HepG2 (cell line): ENCODE data around the gene TREM1. TPM values are rescaled to one million over a fixed set of nuclear protein-coding genes. Genes with fewer than 3 reads are reported as not detected.

Experiments used
- HNRNPH1 ChIP-seq: fragments of 200-400 bp; formaldehyde crosslinking; optimal IDR thresholded peaks from 2 replicates; pipeline ENCODE3; 2017; ENCODE audit warnings: mild to moderate bottlenecking, low read depth, low read length
- TEAD3 ChIP-seq: optimal IDR thresholded peaks from 2 replicates; pipeline ENCODE3; 2016; ENCODE audit warnings: borderline replicate concordance
- TMF1 ChIP-seq: sonication (generic); formaldehyde crosslinking; IDR thresholded peaks from 2 replicates; pipeline ENCODE4 v1.8.1; 2022; ENCODE audit warnings: low read depth, missing genetic modification reagents
- TOPORS ChIP-seq: sonication (generic); formaldehyde crosslinking; IDR thresholded peaks from 2 replicates; pipeline ENCODE4 v1.8.0; 2023; ENCODE audit warnings: mild to moderate bottlenecking, missing genetic modification reagents
- YY1 ChIP-seq: IDR thresholded peaks from 2 replicates; pipeline ENCODE4 v1.6.1; 2011; ENCODE audit warnings: low read length, low read depth, moderate library complexity, mild to moderate bottlenecking; ENCODE audit not compliant: insufficient read depth, insufficient replicate concordance
- ZBTB42 ChIP-seq: sonication (generic); formaldehyde crosslinking; IDR thresholded peaks from 2 replicates; pipeline ENCODE4 v1.5.0; 2020; ENCODE audit warnings: mild to moderate bottlenecking, missing genetic modification reagents
- ZNF30 ChIP-seq: sonication (generic); formaldehyde crosslinking; IDR thresholded peaks from 2 replicates; pipeline ENCODE4 v1.5.0; 2020; ENCODE audit warnings: mild to moderate bottlenecking, missing genetic modification reagents
- ZSCAN25 ChIP-seq: sonication (generic); formaldehyde crosslinking; IDR thresholded peaks from 2 replicates; pipeline ENCODE4 v1.8.0; 2022; ENCODE audit warnings: mild to moderate bottlenecking, missing genetic modification reagents
- polyA plus RNA-seq, 8 experiments: library from polyadenylated mRNA; depleted of rRNA in 3 of 8; stranded (reverse) in 7 of 8; unstranded in 1 of 8; fragments of >200 nt; fragmentation: Illumina TruSeq in 4 of 8; extraction: Trizol in 4 of 8; gene quantifications; 2 replicates each; pipeline versions ENCODE4 v1.2.1 to v1.2.3, GENCODE V29; 2011 to 2016; ENCODE audit warnings: low read depth in 4 of 8, missing spikeins in 1 of 8, mixed read lengths in 1 of 8; ENCODE audit not compliant: insufficient read depth in 1 of 8
- total RNA-seq, 5 experiments: library from RNA; depleted of rRNA; stranded (reverse); fragments of >200 nt; fragmentation: Illumina TruSeq; extraction: Trizol; gene quantifications; 2 replicates each; pipeline ENCODE4 v1.2.3, GENCODE V29; 2016; ENCODE audit warnings: low read depth in 1 of 5
- TF ChIP-seq, protein P1 (sequence below): sonication (generic); formaldehyde crosslinking; IDR thresholded peaks from 2 replicates; pipeline ENCODE4 v1.5.1; 2020; ENCODE audit warnings: missing genetic modification reagents, mild to moderate bottlenecking, borderline replicate concordance
- TF ChIP-seq, protein P2 (sequence below): sonication (generic); formaldehyde crosslinking; IDR thresholded peaks from 2 replicates; pipeline ENCODE4 v1.4.0; 2020; ENCODE audit warnings: missing genetic modification reagents, borderline replicate concordance
- TF ChIP-seq, protein P3 (sequence below): sonication (generic); formaldehyde crosslinking; IDR thresholded peaks from 2 replicates; pipeline ENCODE4 v1.4.0; 2020; ENCODE audit warnings: mild to moderate bottlenecking, missing genetic modification reagents

TREM1 gene
- total and polyA plus RNA-seq, 2 of the 13 experiments (the other 11 are each of a cell fraction or from before 2014, with no cell fraction given) = 0.49 TPM; not detected in 1

DNA sequence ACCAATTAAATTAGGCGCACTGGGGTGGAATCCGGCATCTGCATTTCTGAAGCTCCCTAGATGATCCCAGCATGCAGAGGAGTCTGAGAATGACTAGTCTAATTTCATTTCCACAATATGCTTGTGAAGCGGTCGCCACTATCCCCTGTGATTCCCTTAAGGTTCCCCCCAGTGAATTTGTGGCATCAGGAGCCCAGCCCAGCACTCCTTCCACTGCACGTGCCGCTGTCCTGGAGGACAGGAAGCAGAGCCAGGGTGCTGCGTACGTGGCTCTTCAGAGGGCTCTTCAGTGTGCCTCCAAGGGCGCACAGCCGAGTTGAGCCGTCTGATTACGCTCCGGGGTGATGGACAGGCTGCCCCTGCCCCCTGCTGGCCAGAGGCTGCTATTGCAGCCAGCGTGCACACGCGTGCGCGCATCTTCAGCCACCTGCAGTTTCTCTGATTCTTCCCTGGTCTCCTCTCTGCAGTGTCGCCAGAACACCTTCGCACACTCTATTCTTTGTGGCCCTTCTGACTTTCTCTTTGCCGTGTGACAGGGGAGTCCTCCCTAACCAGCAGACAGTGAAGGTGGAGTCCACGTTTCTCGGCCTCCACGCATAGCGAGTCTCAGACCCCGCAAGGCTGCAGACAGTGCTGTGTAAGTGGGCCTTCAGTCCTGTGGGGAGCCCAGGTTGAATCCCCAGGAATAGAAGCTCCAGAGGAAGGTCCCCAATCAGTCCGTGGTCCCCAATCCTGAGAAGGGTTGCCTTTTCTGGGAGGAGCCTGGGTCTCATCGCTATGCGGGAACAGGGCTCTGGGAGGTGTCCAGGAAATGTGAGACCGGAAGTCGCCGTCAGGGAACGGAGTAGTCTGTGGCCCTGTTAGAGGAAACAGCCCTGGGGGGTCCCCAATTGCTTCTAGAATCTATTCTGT is 32.4 kb upstream of the TREM1 start (continued):
- TF ChIP-seq, protein P1, sequence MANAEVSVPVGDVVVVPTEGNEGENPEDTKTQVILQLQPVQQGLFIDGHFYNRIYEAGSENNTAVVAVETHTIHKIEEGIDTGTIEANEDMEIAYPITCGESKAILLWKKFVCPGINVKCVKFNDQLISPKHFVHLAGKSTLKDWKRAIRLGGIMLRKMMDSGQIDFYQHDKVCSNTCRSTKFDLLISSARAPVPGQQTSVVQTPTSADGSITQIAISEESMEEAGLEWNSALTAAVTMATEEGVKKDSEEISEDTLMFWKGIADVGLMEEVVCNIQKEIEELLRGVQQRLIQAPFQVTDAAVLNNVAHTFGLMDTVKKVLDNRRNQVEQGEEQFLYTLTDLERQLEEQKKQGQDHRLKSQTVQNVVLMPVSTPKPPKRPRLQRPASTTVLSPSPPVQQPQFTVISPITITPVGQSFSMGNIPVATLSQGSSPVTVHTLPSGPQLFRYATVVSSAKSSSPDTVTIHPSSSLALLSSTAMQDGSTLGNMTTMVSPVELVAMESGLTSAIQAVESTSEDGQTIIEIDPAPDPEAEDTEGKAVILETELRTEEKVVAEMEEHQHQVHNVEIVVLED (CRISPR knock-in tag) = no peak
- TF ChIP-seq TMF1 (CRISPR knock-in tag) (no peak), TEAD3 (CRISPR knock-in tag) (no peak), ZNF30 (CRISPR knock-in tag) (no peak), YY1 (peak; percentile 65), TOPORS (CRISPR knock-in tag) (no peak; the same call in 1 of the 2 replicates), ZSCAN25 (CRISPR knock-in tag) (peak; percentile 38; the same call in 1 of the 2 replicates), ZBTB42 (CRISPR knock-in tag) (no peak), HNRNPH1 (peak; percentile 41)
- TF ChIP-seq, protein P2, sequence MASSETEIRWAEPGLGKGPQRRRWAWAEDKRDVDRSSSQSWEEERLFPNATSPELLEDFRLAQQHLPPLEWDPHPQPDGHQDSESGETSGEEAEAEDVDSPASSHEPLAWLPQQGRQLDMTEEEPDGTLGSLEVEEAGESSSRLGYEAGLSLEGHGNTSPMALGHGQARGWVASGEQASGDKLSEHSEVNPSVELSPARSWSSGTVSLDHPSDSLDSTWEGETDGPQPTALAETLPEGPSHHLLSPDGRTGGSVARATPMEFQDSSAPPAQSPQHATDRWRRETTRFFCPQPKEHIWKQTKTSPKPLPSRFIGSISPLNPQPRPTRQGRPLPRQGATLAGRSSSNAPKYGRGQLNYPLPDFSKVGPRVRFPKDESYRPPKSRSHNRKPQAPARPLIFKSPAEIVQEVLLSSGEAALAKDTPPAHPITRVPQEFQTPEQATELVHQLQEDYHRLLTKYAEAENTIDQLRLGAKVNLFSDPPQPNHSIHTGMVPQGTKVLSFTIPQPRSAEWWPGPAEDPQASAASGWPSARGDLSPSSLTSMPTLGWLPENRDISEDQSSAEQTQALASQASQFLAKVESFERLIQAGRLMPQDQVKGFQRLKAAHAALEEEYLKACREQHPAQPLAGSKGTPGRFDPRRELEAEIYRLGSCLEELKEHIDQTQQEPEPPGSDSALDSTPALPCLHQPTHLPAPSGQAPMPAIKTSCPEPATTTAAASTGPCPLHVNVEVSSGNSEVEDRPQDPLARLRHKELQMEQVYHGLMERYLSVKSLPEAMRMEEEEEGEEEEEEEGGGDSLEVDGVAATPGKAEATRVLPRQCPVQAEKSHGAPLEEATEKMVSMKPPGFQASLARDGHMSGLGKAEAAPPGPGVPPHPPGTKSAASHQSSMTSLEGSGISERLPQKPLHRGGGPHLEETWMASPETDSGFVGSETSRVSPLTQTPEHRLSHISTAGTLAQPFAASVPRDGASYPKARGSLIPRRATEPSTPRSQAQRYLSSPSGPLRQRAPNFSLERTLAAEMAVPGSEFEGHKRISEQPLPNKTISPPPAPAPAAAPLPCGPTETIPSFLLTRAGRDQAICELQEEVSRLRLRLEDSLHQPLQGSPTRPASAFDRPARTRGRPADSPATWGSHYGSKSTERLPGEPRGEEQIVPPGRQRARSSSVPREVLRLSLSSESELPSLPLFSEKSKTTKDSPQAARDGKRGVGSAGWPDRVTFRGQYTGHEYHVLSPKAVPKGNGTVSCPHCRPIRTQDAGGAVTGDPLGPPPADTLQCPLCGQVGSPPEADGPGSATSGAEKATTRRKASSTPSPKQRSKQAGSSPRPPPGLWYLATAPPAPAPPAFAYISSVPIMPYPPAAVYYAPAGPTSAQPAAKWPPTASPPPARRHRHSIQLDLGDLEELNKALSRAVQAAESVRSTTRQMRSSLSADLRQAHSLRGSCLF (CRISPR knock-in tag) = no peak
- TF ChIP-seq, protein P3, sequence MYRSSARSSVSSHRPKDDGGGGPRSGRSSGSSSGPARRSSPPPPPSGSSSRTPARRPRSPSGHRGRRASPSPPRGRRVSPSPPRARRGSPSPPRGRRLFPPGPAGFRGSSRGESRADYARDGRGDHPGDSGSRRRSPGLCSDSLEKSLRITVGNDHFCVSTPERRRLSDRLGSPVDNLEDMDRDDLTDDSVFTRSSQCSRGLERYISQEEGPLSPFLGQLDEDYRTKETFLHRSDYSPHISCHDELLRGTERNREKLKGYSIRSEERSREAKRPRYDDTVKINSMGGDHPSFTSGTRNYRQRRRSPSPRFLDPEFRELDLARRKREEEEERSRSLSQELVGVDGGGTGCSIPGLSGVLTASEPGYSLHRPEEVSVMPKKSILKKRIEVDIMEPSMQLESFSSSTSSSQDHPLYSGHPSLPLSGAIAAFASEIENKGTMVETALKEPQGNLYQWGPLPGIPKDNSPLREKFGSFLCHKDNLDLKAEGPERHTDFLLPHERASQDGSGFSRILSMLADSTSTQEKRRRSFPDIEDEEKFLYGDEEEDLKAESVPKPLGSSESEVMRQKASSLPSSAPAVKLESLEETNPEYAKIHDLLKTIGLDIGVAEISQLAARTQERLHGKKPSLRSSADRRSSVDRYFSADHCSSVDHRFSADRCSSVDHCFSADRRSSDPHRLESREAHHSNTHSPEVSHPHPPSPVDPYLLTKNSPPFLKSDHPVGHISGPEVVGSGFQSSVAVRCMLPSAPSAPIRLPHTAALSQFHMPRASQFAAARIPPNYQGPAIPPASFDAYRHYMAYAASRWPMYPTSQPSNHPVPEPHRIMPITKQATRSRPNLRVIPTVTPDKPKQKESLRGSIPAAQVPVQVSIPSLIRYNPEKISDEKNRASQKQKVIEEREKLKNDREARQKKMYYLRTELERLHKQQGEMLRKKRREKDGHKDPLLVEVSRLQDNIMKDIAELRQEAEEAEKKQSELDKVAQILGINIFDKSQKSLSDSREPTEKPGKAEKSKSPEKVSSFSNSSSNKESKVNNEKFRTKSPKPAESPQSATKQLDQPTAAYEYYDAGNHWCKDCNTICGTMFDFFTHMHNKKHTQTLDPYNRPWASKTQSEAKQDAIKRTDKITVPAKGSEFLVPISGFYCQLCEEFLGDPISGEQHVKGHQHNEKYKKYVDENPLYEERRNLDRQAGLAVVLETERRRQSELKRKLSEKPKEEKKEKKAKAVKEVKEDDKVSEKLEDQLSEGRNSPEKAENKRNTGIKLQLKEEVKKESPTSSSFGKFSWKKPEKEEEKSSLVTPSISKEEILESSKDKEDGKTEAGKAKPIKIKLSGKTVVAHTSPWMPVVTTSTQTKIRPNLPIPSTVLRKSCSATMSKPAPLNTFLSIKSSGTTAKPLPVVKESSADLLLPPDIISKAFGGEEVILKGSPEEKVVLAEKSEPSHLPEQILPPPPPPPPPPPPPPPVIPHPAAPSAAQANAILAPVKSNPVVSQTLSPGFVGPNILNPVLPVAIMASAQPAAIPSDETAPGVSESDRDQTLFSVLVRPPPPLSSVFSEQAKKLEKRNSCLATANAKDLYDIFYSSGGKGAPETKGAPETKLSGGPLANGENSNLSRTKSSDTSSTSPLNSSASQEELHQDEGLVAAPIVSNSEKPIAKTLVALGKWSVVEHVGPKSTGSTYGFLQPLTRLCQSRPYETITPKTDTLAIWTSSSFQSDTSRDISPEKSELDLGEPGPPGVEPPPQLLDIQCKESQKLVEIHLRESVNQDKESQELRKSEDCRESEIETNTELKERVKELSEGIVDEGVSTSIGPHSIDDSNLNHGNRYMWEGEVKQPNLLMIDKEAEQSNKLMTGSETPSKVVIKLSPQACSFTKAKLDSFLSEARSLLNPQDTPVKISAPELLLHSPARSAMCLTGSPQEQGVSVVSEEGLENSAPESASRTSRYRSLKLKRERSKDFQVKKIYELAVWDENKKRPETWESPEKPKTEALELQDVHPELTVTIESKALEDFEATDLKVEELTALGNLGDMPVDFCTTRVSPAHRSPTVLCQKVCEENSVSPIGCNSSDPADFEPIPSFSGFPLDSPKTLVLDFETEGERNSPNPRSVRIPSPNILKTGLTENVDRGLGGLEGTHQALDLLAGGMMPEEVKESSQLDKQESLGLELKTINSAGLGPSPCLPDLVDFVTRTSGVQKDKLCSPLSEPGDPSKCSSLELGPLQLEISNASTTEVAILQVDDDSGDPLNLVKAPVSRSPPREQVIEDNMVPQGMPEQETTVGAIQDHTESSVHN (CRISPR knock-in tag) = no peak; the same call in 1 of the 2 replicates
